ENCODE measurements around the gene TMEM164.
"Not testable (repeated sequence)": the region's sequence is repeated elsewhere in the genome, so short reads cannot be mapped to it uniquely, and the experiment has no call there.

Gene TMEM164

DNA sequence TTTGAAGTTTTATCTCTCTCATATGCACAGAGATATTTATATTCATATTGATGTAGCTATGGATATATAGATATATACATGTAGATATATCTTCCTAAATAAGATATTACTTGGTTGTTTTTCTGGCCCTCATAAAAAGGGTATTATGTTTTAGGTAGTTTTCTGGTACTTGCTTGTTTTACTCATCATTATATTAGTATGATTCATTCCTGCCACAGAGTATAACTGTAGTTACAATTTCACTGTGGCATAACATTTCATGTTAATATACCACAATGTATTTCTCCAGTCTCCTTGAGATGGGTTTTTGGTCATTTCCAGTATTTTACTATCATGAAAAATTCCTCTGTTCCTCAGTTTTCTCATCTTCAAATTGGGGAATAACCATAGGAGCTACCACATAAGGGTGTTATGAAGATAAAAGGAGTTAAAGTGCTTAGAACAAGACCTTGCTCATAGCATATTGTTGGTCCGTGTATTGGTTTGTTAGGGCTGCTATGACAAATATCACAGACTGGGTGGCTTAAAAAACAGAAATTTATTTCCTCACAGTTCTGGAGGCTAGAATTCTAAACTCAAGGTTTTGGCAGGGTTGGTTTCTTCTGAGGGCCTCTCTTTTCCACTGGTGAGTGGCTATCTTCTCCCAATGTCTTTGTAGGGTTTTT, 129.7 kb downstream of the TMEM164 start:
- DNase-seq (ENCODE audit: low read depth in 3 of 3), result no peak

DNA sequence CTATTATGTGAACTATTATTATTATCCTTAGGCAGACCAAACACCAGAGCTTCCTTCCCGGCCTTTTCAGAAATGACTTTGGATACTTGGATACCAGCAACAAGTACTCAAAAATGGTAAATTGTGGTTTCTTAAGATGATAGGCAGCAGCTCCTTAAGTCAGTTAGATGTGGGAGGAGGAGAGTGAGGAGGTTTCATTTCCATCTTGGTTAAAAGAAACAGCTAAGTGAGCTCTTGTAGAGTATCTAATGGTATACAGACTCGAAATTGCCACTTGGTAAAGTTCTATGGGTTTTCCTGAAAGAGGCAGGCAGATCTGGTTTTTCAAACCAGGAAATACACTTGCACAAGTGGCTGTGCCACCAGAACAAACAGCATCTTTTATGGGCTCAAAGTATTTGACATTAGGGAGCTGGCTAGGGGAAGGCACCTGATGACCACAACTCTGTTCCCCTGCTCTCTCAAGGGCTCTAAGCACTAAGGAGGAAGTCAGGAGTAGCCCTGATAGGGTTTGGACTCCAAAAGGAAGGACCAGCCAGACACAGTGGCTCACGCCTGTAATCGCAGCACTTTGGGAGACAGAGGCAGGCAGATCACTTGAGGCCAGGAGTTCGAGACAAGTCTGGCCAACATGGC, 130.9 kb downstream of the TMEM164 start:
- DNase-seq (ENCODE audit: low read depth in 3 of 3), result no peak

DNA sequence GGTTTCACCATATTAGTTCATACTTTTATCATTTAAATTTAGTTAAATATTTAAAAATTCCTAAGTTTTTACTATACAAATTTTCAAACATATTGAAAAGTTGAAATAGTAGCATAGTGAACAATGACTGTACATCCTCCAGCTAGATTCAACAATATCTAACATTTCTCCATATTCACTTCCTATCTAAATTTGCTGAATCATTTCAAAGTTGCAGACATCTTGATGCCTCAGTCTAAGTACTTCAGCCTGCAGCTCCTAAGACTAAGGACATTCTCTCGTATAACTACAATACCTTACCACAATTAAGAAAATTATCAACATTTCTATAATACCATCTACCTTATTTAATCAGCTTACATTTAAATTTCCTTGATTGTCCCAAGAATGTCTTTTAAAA, 132.7 kb downstream of the TMEM164 start:
- no peak for DNase-seq (ENCODE audit: low read depth in 3 of 3)

DNA sequence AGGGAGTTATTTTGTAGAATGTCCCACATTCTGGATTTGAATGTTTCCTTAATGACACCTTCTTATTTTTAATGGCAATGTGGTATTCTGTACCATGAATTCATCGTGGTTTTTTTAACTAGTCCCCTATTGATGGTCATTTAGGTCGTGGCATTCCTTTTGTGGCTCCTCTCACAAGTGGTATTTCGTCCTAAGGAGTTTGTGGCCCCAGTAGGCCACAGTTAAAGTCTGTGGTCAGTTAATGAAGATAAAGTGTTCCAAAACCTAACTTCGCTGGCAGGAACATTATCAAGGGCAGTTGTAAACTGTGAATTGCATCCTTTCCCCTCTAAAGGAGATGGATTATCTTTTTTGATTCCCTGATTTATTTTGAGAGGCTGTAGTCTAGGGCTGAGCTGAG, 133.2 kb downstream of the TMEM164 start:
- DNase-seq (ENCODE audit: low read depth in 3 of 3), result no peak

- DNase-seq (ENCODE audit: low read depth in 3 of 3), result no peak
These were observed 135.6 kb downstream of the TMEM164 start for GRCh38 chrX:110138557-110138956.

GRCh38 chrX:110139172-110139571, 136.3 kb downstream of the TMEM164 start:
- no peak for DNase-seq (ENCODE audit: low read depth in 3 of 3)

- DNase-seq (ENCODE audit: low read depth in 3 of 3), result no peak
These were observed 139.2 kb downstream of the TMEM164 start for GRCh38 chrX:110142096-110142495.

DNA sequence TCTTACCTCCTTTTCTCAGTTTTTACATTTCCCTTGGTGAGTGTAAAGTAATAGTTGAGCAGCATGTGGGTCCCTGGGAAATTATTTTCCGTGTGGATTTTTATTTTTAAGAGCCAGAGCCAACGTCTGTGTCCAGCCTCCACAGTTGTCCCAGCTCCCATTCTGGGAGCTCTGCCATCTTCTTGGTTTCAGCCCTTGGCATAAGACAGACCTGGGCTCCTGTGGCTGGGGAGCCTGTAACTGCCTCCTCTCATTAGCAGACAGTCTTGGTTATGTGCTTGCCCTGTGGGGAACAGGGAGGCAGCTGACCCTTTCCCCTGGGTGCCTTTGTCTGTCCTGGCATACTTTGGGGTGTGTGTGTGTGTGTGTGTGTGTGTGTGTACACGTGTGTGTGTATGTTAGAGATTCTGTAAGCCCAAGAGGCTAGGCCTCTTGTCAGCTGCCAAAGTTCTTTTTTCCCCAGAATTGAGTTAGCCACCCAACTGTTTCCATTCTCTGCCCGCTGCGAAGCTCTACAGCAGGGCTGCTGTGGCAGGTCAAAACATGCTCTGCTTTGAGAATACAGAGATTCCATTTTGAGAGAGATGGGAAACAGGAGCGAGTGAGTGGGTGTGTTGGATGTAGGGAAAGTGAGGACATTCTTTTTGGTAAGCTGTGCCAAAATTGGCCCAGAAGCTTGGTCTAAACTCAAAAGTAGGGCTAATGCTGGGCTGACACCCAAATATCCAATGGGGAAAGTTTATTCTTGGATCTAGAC, 140.7 kb downstream of the TMEM164 start:
- no peak for DNase-seq (ENCODE audit: low read depth in 3 of 3)

DNA sequence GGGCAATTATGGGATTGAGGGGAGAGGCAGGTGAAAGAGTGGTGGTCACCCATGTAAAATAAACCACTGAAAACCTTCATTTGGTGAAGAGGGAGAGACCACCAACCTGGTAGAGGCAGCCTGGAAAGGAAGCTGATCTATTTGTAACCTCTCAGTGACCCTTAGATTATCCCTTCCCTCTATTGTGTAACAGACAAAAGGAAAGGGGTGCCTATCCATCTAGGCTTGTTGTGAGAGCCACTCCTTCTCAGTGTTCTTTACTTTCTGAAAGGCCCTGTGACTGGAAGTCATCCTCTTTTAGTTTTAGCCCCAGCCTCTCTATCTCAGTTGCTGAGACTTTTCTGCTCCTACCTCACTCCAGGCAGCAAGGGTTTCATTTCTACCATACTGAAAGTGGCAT, 142.4 kb downstream of the TMEM164 start:
- DNase-seq (ENCODE audit: low read depth in 3 of 3), result no peak

DNA sequence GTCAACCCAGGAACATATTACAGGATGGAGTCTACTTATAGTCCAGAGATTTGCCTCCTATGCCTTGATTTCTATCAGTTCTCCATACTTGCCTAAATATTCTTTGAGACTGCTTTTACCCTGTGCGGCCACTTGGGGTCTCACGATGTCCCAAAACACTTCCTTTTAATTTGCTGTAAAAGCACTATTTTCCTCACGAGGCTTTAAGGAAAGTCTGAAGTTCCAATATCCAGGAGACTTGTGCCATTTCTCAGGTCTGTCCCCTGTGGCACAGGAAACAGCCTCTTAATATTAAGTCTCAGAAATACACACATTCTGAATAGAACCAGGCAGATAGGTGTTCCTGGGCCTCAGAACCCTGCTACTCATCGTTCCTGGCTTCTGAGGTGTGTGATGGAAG, 142.9 kb downstream of the TMEM164 start:
- peak in 1 of 3 experiments; percentile 2 for DNase-seq (ENCODE audit: low read depth in 3 of 3)

DNA sequence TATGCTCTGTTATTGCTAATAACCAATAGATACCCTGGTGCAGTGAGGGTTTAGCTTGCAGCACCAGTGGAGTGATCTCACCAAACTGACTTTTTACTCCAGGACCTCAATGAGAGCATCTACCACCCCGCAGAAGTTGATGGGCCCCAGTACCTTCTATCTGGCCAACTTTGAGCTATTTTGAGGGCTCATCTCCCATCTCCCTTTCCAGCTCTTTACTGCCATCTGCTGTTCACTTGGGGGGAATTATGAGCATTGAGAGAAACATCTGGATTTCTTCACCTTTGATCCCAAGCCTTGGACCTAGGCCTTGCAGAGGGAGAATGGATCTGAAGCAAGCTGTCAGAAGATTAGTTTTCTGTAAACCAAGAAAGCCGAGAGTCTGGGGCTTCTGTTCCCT, 143.6 kb downstream of the TMEM164 start:
- no peak for DNase-seq (ENCODE audit: low read depth in 3 of 3)

DNA sequence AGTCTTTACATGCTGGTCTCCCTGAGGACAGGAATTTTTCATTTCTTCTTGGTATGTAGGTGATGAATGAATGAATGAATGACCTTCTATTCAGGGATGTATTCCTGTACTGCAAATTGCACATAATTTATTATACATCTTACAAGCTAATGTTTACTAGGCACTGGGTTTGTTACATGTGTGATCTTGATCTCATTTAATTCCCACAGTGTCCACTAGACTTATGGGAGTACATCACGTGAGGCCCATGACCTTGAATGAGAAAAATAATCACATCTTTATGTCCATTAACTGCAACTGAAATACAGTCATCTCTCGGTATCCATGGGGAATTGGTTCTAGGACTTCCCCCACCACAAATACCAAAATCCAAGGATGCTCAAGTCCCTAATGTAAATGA, 150.3 kb downstream of the TMEM164 start:
- DNase-seq (ENCODE audit: low read depth in 3 of 3), result no peak

DNA sequence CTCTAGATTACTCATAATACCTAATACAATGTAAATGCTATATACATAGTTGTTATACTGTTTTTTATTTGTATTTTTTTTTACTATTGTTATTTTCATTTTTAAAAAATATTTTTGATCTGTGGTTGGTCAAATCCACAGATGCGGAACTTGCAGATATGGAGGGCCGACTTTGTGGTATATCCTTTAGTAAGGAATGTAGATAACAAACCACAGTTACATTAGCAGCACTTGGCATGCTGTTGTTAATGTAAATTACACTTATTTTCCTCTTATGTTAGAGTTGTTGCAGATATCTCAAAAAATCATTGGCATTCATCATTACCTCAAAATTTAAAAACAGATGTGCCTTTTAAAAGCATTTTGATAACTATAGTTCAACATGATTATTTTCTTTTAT, 151.0 kb downstream of the TMEM164 start:
- DNase-seq (ENCODE audit: low read depth in 3 of 3), result no peak

DNA sequence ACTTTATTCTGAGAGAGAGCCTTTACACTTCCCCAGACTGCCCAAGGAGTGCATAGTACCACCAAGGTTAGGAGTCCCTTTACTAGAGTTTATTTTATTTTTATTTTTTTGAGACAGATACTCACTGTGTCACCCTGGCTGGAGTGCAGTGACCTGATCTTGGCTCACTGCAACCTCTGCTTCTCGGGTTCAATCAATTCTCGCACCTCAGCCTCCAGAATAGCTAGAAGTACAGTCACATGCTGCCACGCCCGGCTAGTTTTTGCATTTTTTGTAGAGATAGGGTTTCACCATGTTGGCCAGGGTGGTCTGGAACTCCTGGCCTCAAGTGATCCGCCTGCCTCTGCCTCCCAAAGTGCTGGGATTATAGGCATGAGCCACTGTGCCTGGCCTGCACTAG, 151.4 kb downstream of the TMEM164 start:
- not testable (repeated sequence) for DNase-seq (ENCODE audit: low read depth in 3 of 3)

DNA sequence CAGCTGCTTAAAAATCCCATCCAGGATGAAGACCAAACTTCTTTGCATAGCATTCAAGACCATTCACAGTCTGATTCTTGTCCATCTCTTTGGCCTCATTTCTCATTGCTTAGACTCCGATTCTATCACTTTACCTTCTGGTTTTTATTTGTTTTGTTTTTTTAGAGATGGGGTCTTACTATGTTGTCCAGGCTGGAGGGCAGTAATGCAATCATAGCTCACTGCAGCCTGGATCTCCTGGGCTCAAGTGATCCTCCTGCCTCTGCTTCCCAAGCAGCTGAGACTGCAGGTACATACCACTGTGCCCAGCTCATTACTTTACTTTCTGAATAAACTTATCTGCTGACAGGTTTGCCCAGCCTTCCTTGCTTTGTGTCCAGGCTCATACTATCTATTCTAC, 152.8 kb downstream of the TMEM164 start:
- no peak for DNase-seq (ENCODE audit: low read depth in 3 of 3)

DNA sequence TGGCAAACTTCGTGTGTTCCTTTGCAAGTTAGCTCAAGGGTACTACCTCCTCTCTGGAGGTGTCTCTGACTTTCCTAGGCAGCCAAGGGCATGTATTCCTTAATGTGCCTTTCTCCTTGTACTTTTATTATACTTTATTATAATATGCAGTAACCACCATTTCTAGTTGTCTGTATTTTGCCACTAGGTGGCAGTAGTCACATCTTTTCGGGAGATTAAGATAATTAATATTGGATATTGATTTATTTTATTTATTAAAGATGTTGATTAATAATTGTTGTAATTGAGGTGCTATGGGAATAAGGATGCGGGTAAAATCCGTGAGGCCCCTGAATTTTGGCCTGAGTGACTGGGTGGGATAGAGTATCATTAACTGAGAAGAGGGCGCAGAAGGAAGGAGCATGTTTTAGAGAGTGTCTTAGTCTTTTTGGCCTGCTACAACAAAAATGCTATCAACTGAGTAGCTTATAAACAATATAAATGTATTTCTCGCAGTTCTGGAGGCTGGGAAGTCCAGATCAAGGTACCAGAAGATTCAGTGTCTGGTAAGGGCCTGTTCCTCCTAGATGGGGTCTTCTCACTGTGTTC, 153.3 kb downstream of the TMEM164 start:
- no peak for DNase-seq (ENCODE audit: low read depth in 3 of 3)

GRCh38 chrX:110157444-110157843, 154.5 kb downstream of the TMEM164 start:
- no peak for DNase-seq (ENCODE audit: low read depth in 3 of 3)

- DNase-seq (ENCODE audit: low read depth in 3 of 3), result no peak
These were observed 156.3 kb downstream of the TMEM164 start for GRCh38 chrX:110159235-110159634.

DNA sequence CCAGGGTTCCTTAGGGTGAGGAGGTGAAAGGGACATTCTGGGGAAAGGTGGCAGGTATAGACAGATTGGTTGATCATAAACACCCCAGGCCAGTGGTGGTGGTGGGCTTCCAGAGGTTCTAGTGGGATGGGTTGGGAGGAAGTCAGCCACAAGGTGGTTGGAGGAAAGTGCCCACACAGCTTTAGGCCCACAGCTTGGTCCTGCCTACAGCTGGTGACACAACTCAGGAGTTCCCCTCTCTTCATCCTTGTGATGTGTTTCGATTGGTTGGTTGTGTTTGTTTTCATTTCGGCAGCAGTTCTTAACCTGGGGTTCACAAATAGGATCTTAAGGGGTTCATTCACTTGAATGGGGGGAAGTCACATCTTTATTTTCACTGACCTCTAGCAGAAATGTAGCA, 157.0 kb downstream of the TMEM164 start:
- no peak for DNase-seq (ENCODE audit: low read depth in 3 of 3)

GRCh38 chrX:110161361-110161686, 158.4 kb downstream of the TMEM164 start:
- no peak for DNase-seq (ENCODE audit: low read depth in 3 of 3)

- no peak for DNase-seq (ENCODE audit: low read depth in 3 of 3)
These were observed 159.2 kb downstream of the TMEM164 start for GRCh38 chrX:110162131-110162530.

- DNase-seq (ENCODE audit: low read depth in 3 of 3), result no peak
These were observed 160.0 kb downstream of the TMEM164 start for GRCh38 chrX:110162867-110163266.

GRCh38 chrX:110163488-110163887, 160.6 kb downstream of the TMEM164 start:
- no peak for DNase-seq (ENCODE audit: low read depth in 3 of 3)
